NK-92 treated with Interleukin-12 subunit alpha and Interleukin-12 subunit beta, amount 100 ng/mL, for 24 hours (cell line): ENCODE data around the gene DUSP23.

Experiments used
- DNase-seq: peaks from one replicate; lab custom pipeline; 2025; lab: John Stamatoyannopoulos, UW

Gene DUSP23

DNA sequence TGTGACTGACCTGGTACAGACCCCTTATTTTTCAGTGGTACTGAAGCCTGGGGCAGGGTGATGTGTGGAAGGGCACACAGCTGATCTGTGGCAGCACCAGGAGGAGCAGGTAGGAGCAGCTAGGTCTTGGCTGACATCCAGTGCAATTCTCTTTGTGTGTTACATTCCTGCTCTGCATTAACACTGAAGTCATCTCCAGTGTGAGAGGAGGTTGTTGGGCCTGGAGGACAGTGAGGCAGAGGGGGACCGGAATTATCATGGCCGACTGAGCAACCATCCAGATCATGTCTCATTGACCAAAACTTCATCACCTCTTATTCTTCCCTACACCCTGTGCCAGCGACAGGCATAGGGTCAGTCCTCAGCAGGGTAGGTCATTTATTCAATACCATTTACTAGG lies 47.4 kb downstream of the DUSP23 start:
- no peak for DNase-seq

DNA sequence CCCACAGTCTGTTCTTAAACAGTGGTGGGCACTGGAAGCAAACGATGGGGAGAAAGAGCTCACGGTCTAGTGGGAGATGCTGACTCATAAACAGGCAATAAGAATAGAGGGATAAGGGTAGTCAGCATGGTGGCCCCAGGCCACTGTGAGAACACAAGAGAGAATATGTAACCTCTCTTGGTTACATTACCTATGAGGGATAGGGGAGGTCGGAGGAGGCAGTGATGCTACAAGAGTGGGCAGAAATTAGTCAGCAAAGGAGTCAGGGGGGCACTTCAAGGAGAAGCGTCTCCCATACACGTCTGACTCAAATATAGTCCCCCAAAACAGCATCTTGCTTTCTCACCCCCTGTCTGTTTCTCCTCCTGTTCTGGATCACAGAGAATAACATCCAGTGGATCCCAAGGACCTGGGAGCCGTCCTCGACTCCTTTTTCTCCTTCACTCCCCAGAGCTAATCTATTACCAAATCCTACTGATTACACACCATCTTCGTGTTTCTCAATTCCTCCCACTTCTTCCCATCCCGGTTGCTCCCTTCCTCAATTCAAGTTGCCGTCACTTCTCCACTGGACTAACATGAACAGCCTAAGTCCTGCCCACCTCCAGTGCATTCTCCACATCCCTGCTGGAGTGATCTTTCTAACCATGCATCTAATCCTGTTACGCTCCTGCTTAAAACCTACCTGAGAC lies 48.0 kb downstream of the DUSP23 start:
- DNase-seq: no peak

DNA sequence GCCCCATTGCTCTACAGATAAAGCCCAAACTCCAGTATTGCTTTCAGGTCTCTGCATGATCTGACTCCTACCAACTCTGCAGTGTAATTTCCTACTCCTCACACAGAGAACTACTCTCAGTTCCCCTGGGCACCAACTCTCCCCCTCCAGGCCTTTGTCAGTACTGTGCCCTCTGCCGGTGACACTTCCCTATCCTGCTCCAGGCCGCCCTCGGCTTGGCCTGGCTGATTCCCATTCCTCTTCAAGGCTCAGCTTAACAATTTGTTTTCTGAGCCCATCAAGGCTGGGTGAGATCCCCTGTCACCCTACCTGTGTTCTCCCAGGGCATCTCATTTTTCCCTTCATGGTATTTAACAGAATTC lies 48.5 kb downstream of the DUSP23 start:
- peak; percentile 23 for DNase-seq

DNA sequence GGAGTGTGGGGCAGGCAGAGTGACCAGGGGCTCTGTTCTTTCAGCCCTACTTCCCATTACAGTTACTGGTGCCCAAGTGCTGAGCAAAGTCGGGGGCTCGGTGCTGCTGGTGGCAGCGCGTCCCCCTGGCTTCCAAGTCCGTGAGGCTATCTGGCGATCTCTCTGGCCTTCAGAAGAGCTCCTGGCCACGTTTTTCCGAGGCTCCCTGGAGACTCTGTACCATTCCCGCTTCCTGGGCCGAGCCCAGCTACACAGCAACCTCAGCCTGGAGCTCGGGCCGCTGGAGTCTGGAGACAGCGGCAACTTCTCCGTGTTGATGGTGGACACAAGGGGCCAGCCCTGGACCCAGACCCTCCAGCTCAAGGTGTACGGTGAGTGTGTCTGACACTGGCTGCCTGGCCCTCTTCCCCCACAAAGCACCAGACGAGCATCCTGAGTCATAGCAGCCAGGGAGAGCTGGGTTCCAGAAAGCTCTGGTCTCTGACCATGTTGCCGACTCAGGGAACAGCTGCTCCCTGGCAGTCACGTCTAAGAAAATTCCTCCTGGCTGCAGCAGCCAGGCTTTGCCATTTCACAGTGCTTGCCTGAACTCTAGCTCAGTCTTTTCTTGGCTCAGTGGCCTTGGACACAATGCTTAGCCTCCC lies 49.2 kb downstream of the DUSP23 start:
- no peak for DNase-seq

DNA sequence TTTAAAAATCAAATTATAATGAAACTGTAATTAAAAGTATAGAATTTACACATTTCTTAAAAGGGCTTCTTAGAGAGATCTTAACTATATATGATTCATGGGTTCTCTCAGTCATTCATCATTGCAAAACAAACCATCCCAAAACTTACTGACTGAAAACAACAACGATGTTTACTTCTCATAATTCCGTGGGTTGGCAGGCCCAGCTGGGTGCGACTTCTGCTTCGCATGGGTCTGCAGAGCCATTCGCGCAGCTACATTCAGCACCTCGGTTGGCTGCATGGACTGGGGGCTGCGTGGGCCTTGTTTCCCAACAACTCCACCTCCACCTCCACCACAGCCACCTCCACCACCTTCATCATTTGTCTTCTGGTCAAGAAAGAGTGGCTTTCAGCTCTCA lies 50.0 kb downstream of the DUSP23 start:
- peak; percentile 39 for DNase-seq

DNA sequence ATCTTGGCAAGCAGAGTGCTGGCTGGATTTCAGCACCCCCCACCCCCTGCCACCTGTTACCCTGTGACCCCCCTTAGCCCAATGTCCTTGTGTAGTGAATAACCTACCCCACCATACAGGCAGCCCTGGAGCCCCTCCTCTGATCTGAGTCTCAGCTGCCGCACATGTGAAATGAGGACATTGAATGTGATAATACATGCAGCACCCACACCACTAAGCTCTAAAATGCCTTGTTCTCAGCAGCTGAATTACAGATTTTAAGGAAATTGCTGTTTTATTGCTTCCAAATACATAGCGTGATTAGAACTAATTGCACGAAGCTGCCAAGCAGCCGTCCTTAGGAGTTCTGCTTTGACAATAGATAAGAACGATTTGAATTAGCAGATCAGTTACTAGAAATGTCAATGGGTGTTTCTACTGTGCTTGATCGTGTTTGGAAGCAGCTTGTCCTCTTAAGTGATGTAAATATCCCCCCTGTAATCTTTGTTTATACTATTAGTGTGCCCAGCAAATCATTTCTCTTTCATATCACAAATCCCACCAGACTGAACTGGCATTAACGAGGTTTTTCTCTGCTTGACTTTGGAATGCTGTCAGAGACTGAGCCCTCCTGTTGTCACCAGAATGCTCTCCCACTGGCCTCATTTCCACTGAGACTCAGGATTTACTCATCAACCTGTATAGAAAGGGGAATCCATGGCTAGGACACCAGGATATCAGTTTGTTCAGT lies 50.8 kb downstream of the DUSP23 start:
- DNase-seq: no peak
